Endothelial cell of umbilical vein (primary cell): ENCODE data around the gene TUBB1.

Experiments used
- CTCF ChIP-seq, 2 donors: IDR thresholded peaks; 1 replicate in 1 of 2; 2 replicates in 1 of 2; pipeline ENCODE4 v1.5.1; 2011; ENCODE audit warnings: low read length in 2 of 2, mild to moderate bottlenecking in 2 of 2, moderate library complexity in 2 of 2, control low read depth in 1 of 2, inconsistent platforms in 1 of 2, low read depth in 1 of 2; ENCODE audit not compliant: insufficient read depth in 1 of 2; ENCODE audit errors: extremely low read depth in 1 of 2
- EZH2 ChIP-seq: IDR thresholded peaks from 2 replicates; pipeline ENCODE4 v1.6.1; 2012; ENCODE audit warnings: borderline replicate concordance, low read depth, mild to moderate bottlenecking, moderate library complexity, low read length, inconsistent platforms; ENCODE audit not compliant: severe bottlenecking
- FOS ChIP-seq: IDR thresholded peaks from 2 replicates; pipeline ENCODE4 v1.6.1; 2011; ENCODE audit warnings: mild to moderate bottlenecking, low read length, moderate library complexity, borderline replicate concordance; ENCODE audit not compliant: insufficient read depth
- GATA2 ChIP-seq: IDR thresholded peaks from 2 replicates; pipeline ENCODE4 v1.7.0; 2011; ENCODE audit warnings: low read depth, mild to moderate bottlenecking, moderate library complexity, mixed read lengths, low read length; ENCODE audit not compliant: insufficient read length, insufficient read depth
- MAX ChIP-seq: IDR thresholded peaks from 2 replicates; pipeline ENCODE4 v1.6.1; 2011; ENCODE audit not compliant: insufficient read depth, insufficient read length
- MYC ChIP-seq: IDR thresholded peaks from one replicate; pipeline ENCODE4 v1.6.1; 2011; ENCODE audit warnings: mild to moderate bottlenecking, low read depth, low read length
- POLR2A ChIP-seq: IDR thresholded peaks from 2 replicates; pipeline ENCODE4 v1.6.1; 2012; ENCODE audit warnings: low read depth, mild to moderate bottlenecking, control low read depth, low read length
- POLR2AphosphoS5 ChIP-seq: IDR thresholded peaks from 2 replicates; pipeline ENCODE4 v1.6.1; 2012; ENCODE audit warnings: low read depth, mild to moderate bottlenecking, control low read depth, low read length, moderate library complexity; ENCODE audit not compliant: insufficient read depth

- no peak for TF ChIP-seq EZH2
- no peak for TF ChIP-seq CTCF (IDR thresholded peaks at IDR 0.05; ENCODE audit: extremely low read depth in 1 of 2, insufficient read depth in 1 of 2, low read depth in 1 of 2, low read length in 2 of 2)
- no peak for TF ChIP-seq MAX
- no peak for TF ChIP-seq POLR2AphosphoS5
- no peak for TF ChIP-seq POLR2A
- no peak for TF ChIP-seq GATA2
- no peak for TF ChIP-seq FOS
- TF ChIP-seq MYC, result no peak
Measured at GRCh38 chr20:58975353-58975752, 43.9 kb upstream of the TUBB1 start.
